GM21423 (cell line): ENCODE measurements around the gene PACS1.

Source experiments
- ATAC-seq: cut with Tn5 transposase; IDR thresholded peaks from one replicate; pipeline ENCODE4 v1.9.1; 2021; ENCODE audit warnings: mild to moderate bottlenecking, moderate library complexity; ENCODE audit not compliant: unreplicated experiment

The PACS1 gene

GRCh38 chr11:66048547-66049323 lies 21.3 kb upstream of the PACS1 start, which contains the start of gene GAL3ST3:
GAL3ST3 (minus strand) TSS chr11:66049161; CDS start chr11:66045415, 3,746 bp downstream.
- ATAC-seq = no peak

GRCh38 chr11:66050581-66051231 lies 19.4 kb upstream of the PACS1 start:
- no peak for ATAC-seq

GRCh38 chr11:66051371-66051765 lies 18.7 kb upstream of the PACS1 start:
- no peak for ATAC-seq

GRCh38 chr11:66051766-66052663 lies 18.1 kb upstream of the PACS1 start, which contains the start of gene SF3B2:
SF3B2 (plus strand) TSS chr11:66052364; CDS start chr11:66052385, 21 bp downstream.
- peak; percentile 91 for ATAC-seq

GRCh38 chr11:66052664-66052982 lies 17.4 kb upstream of the PACS1 start:
- no peak for ATAC-seq

GRCh38 chr11:66055021-66055420 lies 15.1 kb upstream of the PACS1 start:
- ATAC-seq = no peak

- no peak for ATAC-seq
These were observed 13.6 kb upstream of the PACS1 start for GRCh38 chr11:66056501-66056900.

GRCh38 chr11:66059966-66060680 lies 9.9 kb upstream of the PACS1 start:
- ATAC-seq = no peak

- ATAC-seq = no peak
These were observed 8.8 kb upstream of the PACS1 start for GRCh38 chr11:66061268-66061667.

- no peak for ATAC-seq
These were observed 7.7 kb upstream of the PACS1 start for GRCh38 chr11:66062408-66062807.

GRCh38 chr11:66063900-66064299 lies 6.2 kb upstream of the PACS1 start:
- no peak for ATAC-seq

- no peak for ATAC-seq
These were observed 5.5 kb upstream of the PACS1 start for GRCh38 chr11:66064571-66064970.

GRCh38 chr11:66066751-66067150 lies 3.3 kb upstream of the PACS1 start:
- ATAC-seq = no peak

GRCh38 chr11:66067640-66068039 lies 2.4 kb upstream of the PACS1 start:
- ATAC-seq = no peak

GRCh38 chr11:66068154-66068821 lies 1.8 kb upstream of the PACS1 start:
- ATAC-seq = no peak

- peak; percentile 7 for ATAC-seq
These were observed 953 bp upstream of the PACS1 start for GRCh38 chr11:66068923-66069714.

- ATAC-seq = peak; percentile 11
These were observed 720 bp downstream of the PACS1 start for GRCh38 chr11:66070604-66071380.

GRCh38 chr11:66071381-66071801 lies 1.3 kb downstream of the PACS1 start:
- no peak for ATAC-seq

- no peak for ATAC-seq
These were observed 2.0 kb downstream of the PACS1 start for GRCh38 chr11:66072081-66072480.
